PFSK-1 (cell line): ENCODE measurements around the gene DDX10.

ENCODE experiments used
- FOXP2 ChIP-seq: optimal IDR thresholded peaks from 2 replicates; pipeline ENCODE3; 2011; ENCODE audit warnings: borderline replicate concordance, control low read depth, inconsistent platforms; ENCODE audit not compliant: insufficient read depth; ENCODE audit errors: extremely low read length, extremely low read depth
- POLR2AphosphoS5 ChIP-seq: IDR thresholded peaks from 2 replicates; pipeline ENCODE4 v1.6.1; 2012; ENCODE audit warnings: low read depth, mild to moderate bottlenecking, control low read depth, low read length, moderate library complexity
- REST ChIP-seq, 2 experiments: IDR thresholded peaks; 2 replicates each; pipeline versions ENCODE4 v1.6.1 to v1.8.0; 2011 to 2012; ENCODE audit warnings: low read depth in 2 of 2, low read length in 2 of 2, control low read depth in 1 of 2, inconsistent platforms in 1 of 2, mild to moderate bottlenecking in 1 of 2, moderate library complexity in 1 of 2; ENCODE audit not compliant: insufficient read depth in 1 of 2
- SIN3A ChIP-seq: IDR thresholded peaks from 2 replicates; pipeline ENCODE4 v1.6.1; 2012; ENCODE audit warnings: mild to moderate bottlenecking, low read length, moderate library complexity, borderline replicate concordance; ENCODE audit not compliant: insufficient read depth
- TAF1 ChIP-seq: IDR thresholded peaks from 2 replicates; pipeline ENCODE4 v1.6.1; 2012; ENCODE audit warnings: low read length, control low read depth, borderline replicate concordance; ENCODE audit not compliant: insufficient read depth

GRCh38 chr11:108824545-108824944, 159.7 kb downstream of the DDX10 start:
- TF ChIP-seq POLR2AphosphoS5 = no peak
- no peak for TF ChIP-seq REST (IDR thresholded peaks at IDR 0.05; ENCODE audit: insufficient read depth in 1 of 2, low read depth in 2 of 2, low read length in 2 of 2)
- no peak for TF ChIP-seq TAF1
- TF ChIP-seq SIN3A = no peak
- TF ChIP-seq FOXP2 = no peak
